Smooth muscle cell (in vitro differentiated cells): ENCODE measurements around the gene SYT8. TPM values are rescaled to one million over a fixed set of nuclear protein-coding genes. Genes with fewer than 3 reads are reported as not detected.
"Not testable (repeated sequence)": the region's sequence is repeated elsewhere in the genome, so short reads cannot be mapped to it uniquely, and the experiment has no call there.

Experiments
- DNase-seq: peaks from one replicate; lab custom pipeline; 2025; ENCODE audit not compliant: unreplicated experiment; lab: John Stamatoyannopoulos, UW
- H2AFZ ChIP-seq: fragments of 200-600 bp; sonication (generic); 2 replicates; pipeline ENCODE4 v1.6.0; 2016; ENCODE audit warnings: antibody characterized with exemption, low read depth, mild to moderate bottlenecking
- H3F3A ChIP-seq: fragments of 200-600 bp; sonication (generic); 2 replicates; pipeline ENCODE4 v1.6.0; 2017; ENCODE audit warnings: antibody characterized with exemption, low read depth
- H3K27ac ChIP-seq: fragments of 200-600 bp; sonication (generic); 2 replicates; pipeline ENCODE4 v1.5.1; 2016; ENCODE audit warnings: low read depth, mild to moderate bottlenecking
- H3K27me3 ChIP-seq: fragments of 200-600 bp; sonication (generic); 2 replicates; pipeline ENCODE4 v1.6.1; 2016; ENCODE audit warnings: low read depth, mild to moderate bottlenecking
- H3K36me3 ChIP-seq: fragments of 200-600 bp; sonication (generic); 2 replicates; pipeline ENCODE4 v1.5.1; 2016; ENCODE audit warnings: low read depth
- H3K4me1 ChIP-seq: fragments of 200-600 bp; sonication (generic); 2 replicates; pipeline ENCODE4 v1.5.1; 2016; ENCODE audit warnings: low read depth
- H3K4me2 ChIP-seq: fragments of 200-600 bp; sonication (generic); 2 replicates; pipeline ENCODE4 v1.6.0; 2016; ENCODE audit warnings: mild to moderate bottlenecking
- H3K4me3 ChIP-seq: fragments of 200-600 bp; sonication (generic); 2 replicates; pipeline ENCODE4 v1.5.1; 2016; ENCODE audit warnings: mild to moderate bottlenecking
- H3K79me2 ChIP-seq: fragments of 200-600 bp; sonication (generic); 2 replicates; pipeline ENCODE4 v1.6.0; 2016; ENCODE audit warnings: low read depth, mild to moderate bottlenecking
- H3K9ac ChIP-seq: fragments of 200-600 bp; sonication (generic); 2 replicates; pipeline ENCODE4 v1.6.0; 2016; ENCODE audit warnings: low read depth
- H3K9me3 ChIP-seq: fragments of 200-600 bp; sonication (generic); replicated peaks from 2 replicates; pipeline ENCODE4 v1.5.1; 2016; ENCODE audit warnings: low read depth
- H4K20me1 ChIP-seq: fragments of 200-600 bp; sonication (generic); 2 replicates; pipeline ENCODE4 v1.6.0; 2016; ENCODE audit warnings: low read depth
- CTCF ChIP-seq: fragments of 200-600 bp; sonication (generic); IDR thresholded peaks from 2 replicates; pipeline ENCODE4 v1.5.1; 2017; ENCODE audit warnings: borderline replicate concordance, mild to moderate bottlenecking, antibody characterized with exemption; ENCODE audit not compliant: insufficient read depth, poor library complexity, severe bottlenecking
- WGBS: methylation state at CpG from one replicate; pipeline ENCODE4 v1.1.7; 2016; ENCODE audit warnings: low lambda C conversion rate; 5-methylcytosine and 5-hydroxymethylcytosine counted together
- polyA plus RNA-seq: library from polyadenylated mRNA; unstranded; fragments of >200 nt; fragmentation: Nextera tagmentation; extraction: Ambion mirVana; gene quantifications from 2 replicates; pipeline ENCODE4 v1.2.1, GENCODE V29; 2016
- total RNA-seq: library from RNA; depleted of rRNA; stranded (reverse); fragments of >200 nt; gene quantifications from 2 replicates; pipeline ENCODE4 v1.2.3, GENCODE V29; 2014

The SYT8 gene
- total and polyA plus RNA-seq, 2 experiments from 2014 or later = 0.13 to 2.0 TPM

- Histone ChIP-seq H3K27ac (no peak overlapping the region), H3K9me3 (no peaks in the 10 kb centered on the region), H3K4me3 (no peak overlapping the region), H3K79me2 (no peaks in the 10 kb centered on the region), H3K4me2 (no peak overlapping the region), H3K36me3 (no peaks in the 10 kb centered on the region), H3K27me3 (no peaks in the 10 kb centered on the region), H3K9ac (no peak overlapping the region), H3K4me1 (peaks cover 6% of the 10 kb centered on the region), H4K20me1 (no peaks in the 10 kb centered on the region), H2AFZ (no peak overlapping the region), H3F3A (no peaks in the 10 kb centered on the region)
- DNase-seq = no peak
- TF ChIP-seq CTCF = no peak
- WGBS = 86% methylated on average over 24 of the region's 25 CpGs
Observed at GRCh38 chr11:1872267-1872985, 37.6 kb downstream of the SYT8 start.

GRCh38 chr11:1873048-1873812 is 38.4 kb downstream of the SYT8 start:
- H3F3A ChIP-seq = no peaks in the 10 kb centered on the region
- H3K36me3 ChIP-seq = no peaks in the 10 kb centered on the region
- H3K9ac ChIP-seq = no peak overlapping the region
- H3K79me2 ChIP-seq = no peaks in the 10 kb centered on the region
- H3K4me2 ChIP-seq = no peak overlapping the region
- no peaks in the 10 kb centered on the region for H4K20me1 ChIP-seq
- H3K4me3 ChIP-seq = no peak overlapping the region
- H3K27ac ChIP-seq = no peak overlapping the region
- no peaks in the 10 kb centered on the region for H3K27me3 ChIP-seq
- WGBS = 70% methylated on average over 8 of the region's 11 CpGs
- no peak for DNase-seq
- TF ChIP-seq CTCF = no peak
- H3K9me3 ChIP-seq = no peaks in the 10 kb centered on the region
- no peak overlapping the region for H2AFZ ChIP-seq
- H3K4me1 ChIP-seq = peaks cover 6% of the 10 kb centered on the region

- H3K79me2 ChIP-seq, H3K9ac ChIP-seq, H3K4me3 ChIP-seq, H3K9me3 ChIP-seq, H3K4me2 ChIP-seq, DNase-seq, H3F3A ChIP-seq, H3K27me3 ChIP-seq, H3K27ac ChIP-seq, H2AFZ ChIP-seq, H4K20me1 ChIP-seq, H3K36me3 ChIP-seq, H3K4me1 ChIP-seq: not testable (repeated sequence)
- 86% methylated on average over 2 of the region's 17 CpGs for WGBS
Observed at GRCh38 chr11:1873813-1874150, 39.0 kb downstream of the SYT8 start.

- H3F3A ChIP-seq, H2AFZ ChIP-seq, H3K9me3 ChIP-seq, H3K4me1 ChIP-seq, H3K27ac ChIP-seq, H3K36me3 ChIP-seq, H3K4me3 ChIP-seq, H3K9ac ChIP-seq, H3K79me2 ChIP-seq, H3K4me2 ChIP-seq, H4K20me1 ChIP-seq, H3K27me3 ChIP-seq, DNase-seq: not testable (repeated sequence)
- WGBS = 86% methylated on average over 16 of the region's 17 CpGs
Observed at GRCh38 chr11:1874441-1875092, 39.8 kb downstream of the SYT8 start.
